22Rv1 (cell line): ENCODE results near the gene CD9.
A peak's percentile ranks its signal among the peaks of the same experiment; 100 is the strongest.
"Not testable (repeated sequence)": the region's sequence is repeated elsewhere in the genome, so short reads cannot be mapped to it uniquely, and the experiment has no call there.

Experiments
- H3K27ac ChIP-seq: fragments of 450-650 bp; 2 replicates; pipeline ENCODE4 v1.5.1; 2017
- ZFX ChIP-seq: fragments of 450-650 bp; IDR thresholded peaks from 2 replicates; pipeline ENCODE4 v1.6.1; 2017; ENCODE audit warnings: antibody characterized with exemption, borderline replicate concordance
- TF ChIP-seq, protein P1 (sequence below): fragments of 450-650 bp; IDR thresholded peaks from 2 replicates; pipeline ENCODE4 v1.5.1; 2017; ENCODE audit warnings: mild to moderate bottlenecking

Gene CD9, protein sequence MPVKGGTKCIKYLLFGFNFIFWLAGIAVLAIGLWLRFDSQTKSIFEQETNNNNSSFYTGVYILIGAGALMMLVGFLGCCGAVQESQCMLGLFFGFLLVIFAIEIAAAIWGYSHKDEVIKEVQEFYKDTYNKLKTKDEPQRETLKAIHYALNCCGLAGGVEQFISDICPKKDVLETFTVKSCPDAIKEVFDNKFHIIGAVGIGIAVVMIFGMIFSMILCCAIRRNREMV

DNA sequence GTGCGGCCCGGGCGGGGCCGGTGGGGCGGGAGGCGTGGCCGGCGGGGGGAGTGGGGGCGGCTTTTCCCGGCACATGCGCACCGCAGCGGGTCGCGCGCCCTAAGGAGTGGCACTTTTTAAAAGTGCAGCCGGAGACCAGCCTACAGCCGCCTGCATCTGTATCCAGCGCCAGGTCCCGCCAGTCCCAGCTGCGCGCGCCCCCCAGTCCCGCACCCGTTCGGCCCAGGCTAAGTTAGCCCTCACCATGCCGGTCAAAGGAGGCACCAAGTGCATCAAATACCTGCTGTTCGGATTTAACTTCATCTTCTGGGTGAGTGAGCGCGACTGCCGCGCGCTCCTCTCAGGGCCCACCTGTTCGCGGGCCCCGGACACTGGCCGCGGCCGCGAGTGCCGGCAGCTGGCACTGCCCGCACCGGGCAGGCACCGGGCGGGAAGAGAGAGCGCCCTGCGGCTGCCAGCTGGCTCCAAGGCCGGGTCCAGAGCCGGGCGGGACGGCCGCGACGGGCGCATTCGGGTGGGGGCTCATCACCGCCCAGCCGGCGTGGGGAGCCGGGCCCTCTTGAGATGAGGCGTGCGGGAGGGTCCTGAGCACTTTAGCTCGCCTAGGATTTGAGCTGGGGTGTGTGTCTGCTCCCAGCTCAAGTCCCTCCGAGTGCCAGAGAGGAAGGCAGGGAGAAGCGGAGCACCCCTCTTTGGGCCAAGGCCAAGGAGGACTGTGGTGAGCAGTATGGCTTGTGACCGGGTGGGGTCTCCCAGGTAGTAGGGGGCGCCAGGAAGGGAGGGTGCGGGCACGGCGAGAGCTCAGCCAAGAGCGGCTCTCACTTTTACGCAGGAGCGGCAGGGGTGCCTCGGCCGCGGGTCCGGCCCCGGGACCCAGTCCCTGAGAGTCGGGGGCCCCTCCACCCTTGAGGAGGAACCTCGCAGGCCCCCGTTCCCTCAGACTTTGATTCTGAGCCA lies at the start of gene CD9:
CD9 (plus strand) TSS at position 145 of the 957 bp plus-strand sequence; CDS start at position 245, 100 bp downstream.
- TF ChIP-seq, protein P1, sequence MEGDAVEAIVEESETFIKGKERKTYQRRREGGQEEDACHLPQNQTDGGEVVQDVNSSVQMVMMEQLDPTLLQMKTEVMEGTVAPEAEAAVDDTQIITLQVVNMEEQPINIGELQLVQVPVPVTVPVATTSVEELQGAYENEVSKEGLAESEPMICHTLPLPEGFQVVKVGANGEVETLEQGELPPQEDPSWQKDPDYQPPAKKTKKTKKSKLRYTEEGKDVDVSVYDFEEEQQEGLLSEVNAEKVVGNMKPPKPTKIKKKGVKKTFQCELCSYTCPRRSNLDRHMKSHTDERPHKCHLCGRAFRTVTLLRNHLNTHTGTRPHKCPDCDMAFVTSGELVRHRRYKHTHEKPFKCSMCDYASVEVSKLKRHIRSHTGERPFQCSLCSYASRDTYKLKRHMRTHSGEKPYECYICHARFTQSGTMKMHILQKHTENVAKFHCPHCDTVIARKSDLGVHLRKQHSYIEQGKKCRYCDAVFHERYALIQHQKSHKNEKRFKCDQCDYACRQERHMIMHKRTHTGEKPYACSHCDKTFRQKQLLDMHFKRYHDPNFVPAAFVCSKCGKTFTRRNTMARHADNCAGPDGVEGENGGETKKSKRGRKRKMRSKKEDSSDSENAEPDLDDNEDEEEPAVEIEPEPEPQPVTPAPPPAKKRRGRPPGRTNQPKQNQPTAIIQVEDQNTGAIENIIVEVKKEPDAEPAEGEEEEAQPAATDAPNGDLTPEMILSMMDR, result no peak
- no peak for TF ChIP-seq ZFX
- H3K27ac ChIP-seq, result peak within 1 kb of the TSS; percentile 83

DNA sequence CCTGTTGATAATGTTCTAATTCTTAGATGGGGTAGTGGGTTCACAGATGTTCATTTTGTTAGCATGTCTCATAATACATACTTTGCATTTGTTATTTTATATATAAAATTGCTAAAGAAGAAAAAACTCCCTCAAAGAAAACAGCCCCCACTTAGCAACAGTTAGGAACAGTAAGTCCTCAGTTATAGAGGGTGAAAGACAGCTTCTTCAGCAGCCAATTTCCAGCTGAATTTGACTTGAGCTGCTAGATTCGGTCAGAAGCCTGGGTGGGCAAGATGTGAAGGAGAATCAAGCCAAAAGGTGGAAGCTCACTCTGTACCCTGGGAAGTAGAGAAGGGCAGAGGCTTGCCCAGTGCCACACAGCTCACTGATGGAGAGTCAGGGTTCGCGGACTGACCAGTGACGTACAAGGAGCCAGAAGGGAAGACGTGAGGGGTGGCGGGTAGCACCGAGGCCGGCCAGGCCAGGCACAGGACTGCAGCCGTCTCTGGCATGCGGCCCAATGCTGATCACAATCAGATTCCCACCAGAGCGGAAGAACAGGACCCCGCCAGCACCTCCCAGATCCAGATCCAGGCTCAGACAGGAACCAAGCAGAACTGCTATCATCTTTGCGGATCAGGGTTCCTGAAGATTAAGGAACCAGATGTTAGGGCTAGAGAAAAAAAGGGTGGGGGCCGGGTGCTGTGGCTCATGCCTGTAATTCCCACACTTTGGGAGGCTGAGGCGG lies 45.3 kb upstream of the CD9 start:
- TF ChIP-seq ZFX, result no peak
- no peak overlapping the region for H3K27ac ChIP-seq

DNA sequence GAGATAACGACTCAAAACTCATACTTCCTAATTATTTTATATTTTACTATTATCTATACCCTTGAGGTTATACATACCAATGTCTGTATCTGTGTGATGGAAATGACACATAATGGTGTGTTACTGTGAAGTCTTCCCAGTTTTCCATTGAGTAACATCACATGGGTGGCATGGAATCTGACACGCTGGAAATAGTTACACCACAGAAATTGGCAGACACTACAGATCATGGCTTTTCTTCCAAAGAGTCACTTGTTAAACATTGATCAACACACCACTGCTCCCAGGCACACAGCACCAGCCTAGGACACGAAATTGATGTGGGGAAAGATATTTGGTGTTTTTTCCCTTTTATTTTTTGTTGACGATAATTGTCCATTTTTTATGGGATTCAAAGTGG lies 42.7 kb upstream of the CD9 start:
- no peak overlapping the region for H3K27ac ChIP-seq
- TF ChIP-seq ZFX, result no peak
- TF ChIP-seq, protein P1, result no peak

DNA sequence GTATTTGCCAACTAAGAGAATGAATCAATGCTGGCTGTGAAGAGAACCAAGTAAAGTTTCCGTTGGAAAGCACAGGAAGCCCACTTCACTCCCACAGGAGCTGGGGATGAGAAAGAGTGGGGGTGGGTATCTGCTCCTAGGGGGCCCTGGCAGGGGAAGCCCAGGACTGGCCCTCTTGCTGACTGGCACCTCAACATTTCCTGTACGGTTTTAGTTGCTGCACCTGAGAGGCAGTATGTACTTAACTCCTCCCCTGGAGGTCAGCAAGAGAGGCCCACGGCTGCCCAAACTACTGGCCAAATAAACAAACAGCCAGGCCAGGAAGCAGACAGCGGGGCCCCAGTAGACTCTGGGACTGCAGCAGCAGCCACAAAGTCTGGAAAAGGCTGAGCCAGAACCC lies 41.9 kb upstream of the CD9 start:
- H3K27ac ChIP-seq, result no peak overlapping the region
- TF ChIP-seq, protein P1, result no peak
- no peak for TF ChIP-seq ZFX

DNA sequence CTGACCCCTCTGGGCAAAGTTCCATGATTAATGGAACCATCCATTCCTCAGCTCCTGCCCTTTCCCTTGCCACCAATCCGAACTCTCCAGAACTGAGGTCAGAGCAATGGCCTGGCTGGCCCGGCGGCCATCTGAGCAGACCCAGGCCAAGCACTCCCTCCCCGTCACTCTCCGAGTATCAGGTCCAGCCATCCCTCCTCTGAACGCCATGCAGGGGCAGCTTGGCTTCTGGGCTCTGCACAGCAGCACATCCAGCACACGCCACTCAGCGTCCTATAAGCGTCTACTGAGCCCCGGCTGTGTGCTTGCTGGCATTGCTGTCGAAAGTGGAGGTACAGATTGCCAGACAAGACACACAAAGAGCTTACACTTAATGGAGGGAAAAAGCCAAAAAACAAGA lies 41.5 kb upstream of the CD9 start:
- TF ChIP-seq, protein P1, result no peak
- TF ChIP-seq ZFX, result no peak
- H3K27ac ChIP-seq, result no peak overlapping the region

DNA sequence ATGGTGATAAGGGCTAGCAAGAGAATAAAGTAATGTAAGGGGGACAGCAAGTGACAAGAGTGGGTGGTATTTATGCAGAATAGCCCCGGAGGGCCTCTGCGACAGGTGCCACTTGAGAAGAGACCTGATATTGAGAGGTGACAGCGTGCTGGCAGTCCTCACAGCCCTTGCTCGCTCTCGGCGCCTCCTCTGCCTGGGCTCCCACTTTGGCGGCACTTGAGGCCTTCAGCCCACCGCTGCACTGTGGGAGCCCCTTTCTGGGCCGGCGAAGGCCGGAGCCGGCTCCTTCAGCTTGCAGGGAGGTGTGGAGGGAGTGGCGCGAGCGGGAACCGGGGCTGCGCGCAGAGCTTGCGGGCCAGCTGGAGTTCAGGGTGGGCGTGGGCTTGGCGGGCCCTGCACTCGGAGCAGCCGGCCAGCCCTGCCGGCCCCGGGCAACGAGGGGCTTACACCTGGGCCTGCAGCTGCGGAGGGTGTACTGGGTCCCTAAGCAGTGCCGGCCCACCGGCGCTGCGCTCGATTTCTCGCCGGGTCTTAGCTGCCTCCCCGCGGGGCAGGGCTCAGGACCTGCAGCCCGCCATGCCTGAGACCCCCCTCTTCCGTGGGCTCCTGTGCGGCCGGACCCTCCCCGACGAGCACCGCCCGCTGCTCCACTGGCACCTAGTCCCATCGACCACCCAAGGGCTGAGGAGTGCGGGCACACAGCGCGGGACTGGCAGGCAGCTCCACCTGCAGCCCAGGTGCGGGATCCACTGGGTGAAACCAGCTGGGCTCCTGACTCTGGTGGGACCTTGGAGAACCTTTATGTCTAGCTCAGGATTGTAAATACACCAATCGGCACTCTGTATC lies 40.8 kb upstream of the CD9 start:
- H3K27ac ChIP-seq, result not testable (repeated sequence)

DNA sequence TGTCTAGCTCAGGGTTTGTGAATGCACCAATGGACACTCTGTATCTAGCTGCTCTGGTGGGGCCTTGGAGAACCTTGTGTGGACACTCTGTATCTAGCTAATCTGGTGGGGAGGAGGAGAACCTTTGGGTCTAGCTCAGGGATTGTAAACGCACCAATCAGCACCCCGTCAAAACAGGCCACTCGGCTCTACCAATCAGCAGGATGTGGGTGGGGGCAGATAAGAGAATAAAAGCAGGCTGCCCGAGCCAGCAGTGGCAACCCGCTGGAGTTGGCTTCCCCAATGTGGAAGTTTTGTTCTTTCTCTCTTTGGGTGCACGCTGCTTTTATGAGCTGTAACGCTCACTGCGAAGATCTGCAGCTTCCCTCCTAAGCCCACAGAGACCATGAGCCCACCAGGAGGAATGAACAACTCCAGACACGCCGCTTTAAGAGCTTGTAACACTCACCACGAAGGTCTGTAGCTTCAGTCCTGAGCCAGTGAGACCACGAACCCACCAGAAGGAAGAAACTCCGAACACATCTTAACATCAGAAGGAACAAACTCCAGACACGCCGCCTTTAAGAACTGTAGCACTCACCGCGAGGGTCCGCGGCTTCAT lies 40.1 kb upstream of the CD9 start:
- not testable (repeated sequence) for H3K27ac ChIP-seq
